Astrocyte (in vitro differentiated cells and primary cell): ENCODE measurements around the gene JMJD6.

Source experiments
- CTCF ChIP-seq: IDR thresholded peaks from 2 replicates; pipeline ENCODE4 v1.5.1; 2011; ENCODE audit warnings: low read depth, mild to moderate bottlenecking, inconsistent platforms, low read length, moderate library complexity; ENCODE audit not compliant: insufficient read depth
- EZH2 ChIP-seq: IDR thresholded peaks from 2 replicates; pipeline ENCODE4 v1.6.1; 2012; ENCODE audit warnings: mild to moderate bottlenecking, low read length, inconsistent platforms; ENCODE audit not compliant: insufficient read depth

GRCh38 chr17:76672270-76672851 is 54.0 kb downstream of the JMJD6 start:
- TF ChIP-seq CTCF (no peak), EZH2 (no peak)
